ENCODE data around the gene ANKRD53.

ANKRD53 gene

DNA sequence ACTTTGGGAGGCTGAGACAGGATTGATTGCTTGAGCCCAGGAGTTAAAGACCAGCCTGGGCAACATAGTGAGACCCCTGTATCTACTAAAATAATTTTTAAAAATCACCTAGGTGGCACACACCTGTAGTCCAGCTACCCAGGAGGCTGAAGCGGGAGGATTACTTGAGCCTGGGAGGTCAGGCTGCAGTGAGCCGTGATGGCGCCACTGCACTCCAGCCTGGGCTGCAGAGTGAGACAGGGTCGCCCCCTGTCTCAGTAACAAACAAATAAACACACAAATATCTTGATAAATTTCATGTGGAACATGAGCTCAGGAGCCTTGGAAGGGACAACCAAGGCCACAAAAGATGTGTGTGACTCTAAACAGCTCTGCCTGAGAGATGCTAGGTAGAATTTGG, 11.7 kb upstream of the ANKRD53 start:
- DNase-seq, result no peak

DNA sequence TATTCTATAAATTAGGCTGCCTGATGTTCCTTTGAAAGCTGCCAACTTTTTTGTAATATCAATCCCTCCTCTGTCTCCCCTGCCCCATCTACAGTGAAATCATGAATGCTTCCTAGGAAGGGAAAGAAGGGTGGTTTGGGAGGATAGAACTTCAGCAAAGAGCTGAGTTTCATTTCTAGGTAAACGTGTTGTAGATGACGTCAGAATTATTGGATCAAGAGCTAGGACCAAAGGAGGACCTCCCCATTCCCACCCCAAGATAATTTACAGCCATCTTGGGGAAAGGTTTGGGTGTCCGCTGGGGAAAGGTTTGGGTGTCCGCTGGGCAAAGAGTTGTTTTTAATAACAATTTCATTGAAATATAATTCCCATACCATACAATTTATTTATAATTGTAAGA, 11.2 kb upstream of the ANKRD53 start:
- no peak for DNase-seq

DNA sequence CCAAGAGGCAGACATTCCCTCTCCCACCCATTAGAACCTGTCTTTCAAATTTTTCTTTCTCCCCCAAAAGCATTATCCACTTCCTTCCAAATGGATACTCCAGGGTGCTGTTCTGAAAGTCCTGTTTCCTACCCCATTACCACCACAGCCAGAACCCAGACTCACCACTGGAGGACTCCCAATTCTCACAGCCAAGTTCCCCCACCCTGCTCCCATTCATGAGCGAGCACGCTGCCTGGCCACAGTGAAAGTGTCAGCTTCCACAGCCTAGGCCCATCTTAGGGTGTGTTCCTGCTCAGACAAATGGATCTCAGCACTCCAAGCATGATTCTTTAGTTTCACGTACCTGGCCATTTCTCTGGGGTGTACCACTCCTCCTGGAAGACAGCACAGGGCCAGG, 3.8 kb upstream of the ANKRD53 start:
- no peak for DNase-seq

DNA sequence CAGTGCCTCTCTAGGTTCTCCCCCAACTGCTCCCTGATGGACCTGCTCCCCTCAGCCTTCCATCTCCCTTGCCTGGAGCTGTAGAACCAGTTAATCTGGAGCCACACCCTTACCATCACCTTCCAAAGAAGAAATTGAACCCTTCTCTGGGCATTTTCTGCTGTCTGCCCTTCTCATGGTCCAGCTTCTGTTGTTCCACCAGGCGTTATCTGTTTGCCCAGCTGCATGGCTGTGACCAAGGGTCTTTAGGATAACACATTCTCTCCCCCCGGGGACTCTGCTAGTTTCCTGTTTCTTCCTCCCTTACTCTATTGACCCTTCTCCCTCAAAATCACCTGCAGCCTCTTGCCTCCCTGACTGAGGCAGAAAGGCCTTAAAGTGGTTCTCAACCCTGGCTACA, 3.2 kb upstream of the ANKRD53 start:
- DNase-seq, result no peak

DNA sequence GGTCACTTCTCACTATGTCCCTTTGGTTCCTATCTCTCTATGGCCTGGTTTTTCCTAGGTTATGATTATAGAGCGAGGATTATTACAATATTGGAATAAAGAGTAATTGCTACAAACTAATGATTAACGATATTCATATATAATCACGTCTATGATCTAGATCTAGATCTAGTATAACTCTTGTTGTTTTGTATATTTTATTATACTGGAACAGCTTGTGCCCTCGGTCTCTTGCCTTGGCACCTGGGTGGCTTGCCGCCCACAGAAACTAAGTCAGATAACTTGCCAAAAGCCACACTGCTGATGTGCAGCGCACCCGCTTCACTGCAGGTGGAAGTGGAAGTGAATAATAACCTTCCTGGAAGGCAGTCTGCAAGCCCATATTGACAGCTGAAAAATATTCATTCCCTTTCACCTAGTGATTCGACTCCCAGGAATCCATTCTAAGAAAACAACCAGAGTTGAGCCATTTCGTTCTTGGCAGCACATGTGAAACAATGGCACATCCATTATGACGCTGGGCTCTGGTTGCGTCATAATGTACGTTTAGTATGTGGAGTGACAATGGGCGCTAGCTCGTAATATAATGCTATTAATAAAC, 725 bp upstream of the ANKRD53 start:
- DNase-seq, result peak; percentile 30

DNA sequence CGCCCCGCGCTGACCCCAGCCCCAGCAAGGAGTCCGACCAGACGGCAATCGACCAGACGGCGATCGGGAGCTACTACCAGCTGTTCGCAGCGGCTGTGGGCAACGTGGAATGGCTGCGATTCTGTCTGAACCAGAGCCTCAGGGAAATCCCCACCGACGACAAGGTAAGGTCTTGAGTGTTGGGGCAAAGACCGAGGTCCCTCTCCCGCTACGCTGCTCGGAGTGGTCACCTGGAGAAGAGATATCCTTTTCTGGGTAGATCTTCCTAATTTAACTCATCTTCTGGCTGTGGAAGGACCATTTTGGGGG, 704 bp downstream of the ANKRD53 start:
- DNase-seq, result no peak

DNA sequence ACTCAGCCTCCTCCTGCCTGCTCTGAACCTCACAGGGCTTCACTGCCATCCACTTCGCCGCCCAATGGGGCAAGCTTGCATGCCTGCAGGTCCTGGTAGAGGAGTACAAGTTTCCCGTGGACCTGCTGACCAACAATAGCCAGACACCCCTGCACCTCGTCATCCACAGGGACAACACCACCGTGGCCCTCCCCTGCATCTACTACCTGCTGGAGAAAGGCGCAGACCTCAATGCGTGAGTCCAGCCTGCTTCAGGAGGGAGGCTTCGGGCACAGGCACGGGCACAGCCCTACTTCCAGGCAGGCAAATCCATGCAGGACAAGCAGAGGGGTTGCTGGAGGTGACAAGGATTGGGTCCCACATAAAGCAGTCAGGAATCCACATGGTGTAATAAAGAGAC, 1.2 kb downstream of the ANKRD53 start:
- DNase-seq, result no peak

DNA sequence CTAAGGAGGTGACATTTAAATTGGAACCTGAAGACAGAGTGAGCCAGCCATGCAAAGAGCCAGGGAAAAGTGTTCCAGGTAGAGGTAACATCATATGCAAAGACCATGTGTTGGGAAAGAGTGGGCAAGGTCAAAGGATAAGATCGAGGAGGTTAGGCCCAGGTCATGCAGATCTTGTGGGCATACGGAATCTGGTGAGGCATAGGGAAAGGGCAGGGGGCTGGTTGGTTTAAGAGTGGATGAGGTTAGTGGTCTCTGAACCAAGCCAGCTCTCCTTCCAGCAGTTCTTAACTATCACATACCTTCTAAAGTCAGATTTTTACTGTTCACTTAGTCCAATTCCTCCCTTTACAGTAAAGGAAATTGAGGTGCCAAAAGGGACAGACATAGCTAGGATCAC, 3.0 kb downstream of the ANKRD53 start:
- DNase-seq, result no peak

DNA sequence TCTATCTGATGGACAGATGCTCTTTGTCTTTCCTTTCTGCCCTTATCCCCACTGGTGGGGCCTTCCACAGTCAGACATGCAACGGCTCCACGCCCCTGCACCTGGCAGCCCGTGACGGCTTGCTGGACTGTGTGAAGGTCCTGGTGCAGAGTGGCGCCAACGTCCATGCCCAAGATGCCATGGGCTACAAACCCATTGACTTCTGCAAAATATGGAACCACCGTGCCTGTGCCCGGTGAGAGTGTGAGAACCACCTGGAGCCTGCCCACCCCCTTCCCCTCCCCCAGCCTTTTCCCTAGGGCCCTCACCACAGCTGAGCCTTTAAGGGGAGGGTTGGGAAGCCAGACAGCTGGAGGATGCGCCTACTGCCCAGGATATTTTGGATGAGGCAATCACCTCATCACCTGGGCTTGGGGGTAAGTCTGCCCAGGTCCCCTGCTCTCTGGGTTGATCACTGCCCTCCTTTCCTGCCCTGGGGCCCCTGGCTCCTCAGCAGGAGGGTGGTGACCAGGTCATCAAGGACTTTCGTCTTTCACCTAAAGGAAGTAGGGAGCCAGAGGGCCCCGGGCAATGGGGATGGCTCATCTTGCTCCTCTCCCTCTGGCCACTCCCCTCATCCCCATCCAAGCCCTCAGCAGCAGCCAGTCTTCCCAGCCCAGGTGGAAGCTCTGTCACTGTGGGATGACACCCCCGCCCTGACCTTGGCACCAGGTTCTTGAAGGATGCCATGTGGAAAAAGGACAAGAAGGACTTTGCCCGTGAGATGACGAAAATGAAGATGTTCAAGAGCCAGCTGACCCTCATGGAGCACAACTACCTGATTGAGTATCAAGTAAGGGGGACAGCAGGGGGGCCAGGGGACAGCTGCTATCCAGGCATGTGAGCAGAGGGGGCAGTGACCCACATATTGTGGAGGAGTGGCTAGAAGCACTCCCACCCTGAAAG, 3.7 kb downstream of the ANKRD53 start:
- no peak for DNase-seq

DNA sequence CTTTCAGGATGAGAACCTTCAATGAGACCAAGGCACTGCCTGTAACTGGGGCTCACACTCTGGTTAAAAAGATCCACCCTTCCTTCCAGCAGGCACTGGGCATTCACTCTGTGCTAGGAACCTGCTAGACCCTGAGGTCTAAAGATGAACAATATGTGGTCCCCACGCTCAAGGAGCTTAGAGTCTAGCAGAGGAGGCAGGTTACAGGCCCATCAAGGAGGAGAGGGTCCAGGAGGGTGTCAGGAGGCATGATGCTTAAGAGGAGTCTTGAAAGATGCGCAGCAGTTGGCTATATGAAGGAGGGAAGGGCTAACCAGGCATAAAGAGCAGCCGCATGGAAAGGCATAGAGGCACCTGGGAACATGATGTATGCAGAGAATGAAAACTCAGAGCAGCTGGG, 4.5 kb downstream of the ANKRD53 start:
- no peak for DNase-seq

DNA sequence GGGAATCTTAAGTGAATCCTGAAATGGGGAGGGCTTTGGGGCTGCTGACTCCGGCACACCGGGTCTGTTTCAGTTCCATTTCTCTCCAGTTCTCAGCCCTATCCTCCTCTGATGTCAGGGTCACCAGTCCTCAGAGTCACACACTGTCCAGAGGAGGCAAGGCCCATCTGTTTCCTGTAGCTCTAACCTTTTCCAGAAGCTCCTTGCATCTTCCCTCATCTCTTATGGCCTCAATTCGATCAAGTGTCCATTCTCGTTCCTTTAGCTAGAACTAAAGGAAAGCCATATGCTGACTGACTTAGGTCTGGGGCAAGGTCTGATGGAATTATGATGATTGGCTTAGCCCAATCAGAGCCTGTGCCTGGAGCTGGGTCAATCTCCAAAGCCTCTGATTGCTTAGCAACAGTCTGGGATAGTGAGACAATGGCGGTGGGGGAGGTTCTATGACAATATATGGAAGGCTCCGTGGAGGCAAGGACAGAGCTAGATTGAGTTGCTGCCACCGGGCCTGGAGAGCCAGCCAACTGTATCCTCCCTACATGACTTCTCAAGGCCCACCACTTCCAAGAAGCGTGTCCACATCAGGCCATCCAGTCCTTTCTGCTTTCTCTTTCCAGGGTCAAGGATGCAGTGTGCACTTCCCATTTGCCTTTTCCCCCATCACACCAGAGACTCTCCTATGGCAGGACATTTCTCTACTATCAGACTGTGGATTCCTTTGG, 5.2 kb downstream of the ANKRD53 start:
- DNase-seq, result no peak

DNA sequence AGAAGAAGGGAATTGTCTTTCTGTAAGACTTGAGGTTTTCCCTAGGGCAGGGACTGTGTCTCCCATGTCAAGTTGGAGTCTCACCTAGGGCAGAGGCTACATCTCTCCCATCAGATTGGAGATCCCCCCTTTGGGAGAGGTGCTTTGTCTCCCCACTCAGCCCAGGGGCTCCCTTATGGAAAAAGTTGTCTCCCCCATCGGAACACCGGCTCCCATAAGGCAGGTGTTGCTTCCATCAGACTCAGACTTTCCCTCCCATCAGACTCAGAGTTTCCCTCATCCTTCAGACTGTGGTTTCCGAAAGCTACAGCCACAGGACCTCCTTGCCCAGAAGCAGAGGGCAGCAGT, 5.8 kb downstream of the ANKRD53 start:
- DNase-seq, result no peak

DNA sequence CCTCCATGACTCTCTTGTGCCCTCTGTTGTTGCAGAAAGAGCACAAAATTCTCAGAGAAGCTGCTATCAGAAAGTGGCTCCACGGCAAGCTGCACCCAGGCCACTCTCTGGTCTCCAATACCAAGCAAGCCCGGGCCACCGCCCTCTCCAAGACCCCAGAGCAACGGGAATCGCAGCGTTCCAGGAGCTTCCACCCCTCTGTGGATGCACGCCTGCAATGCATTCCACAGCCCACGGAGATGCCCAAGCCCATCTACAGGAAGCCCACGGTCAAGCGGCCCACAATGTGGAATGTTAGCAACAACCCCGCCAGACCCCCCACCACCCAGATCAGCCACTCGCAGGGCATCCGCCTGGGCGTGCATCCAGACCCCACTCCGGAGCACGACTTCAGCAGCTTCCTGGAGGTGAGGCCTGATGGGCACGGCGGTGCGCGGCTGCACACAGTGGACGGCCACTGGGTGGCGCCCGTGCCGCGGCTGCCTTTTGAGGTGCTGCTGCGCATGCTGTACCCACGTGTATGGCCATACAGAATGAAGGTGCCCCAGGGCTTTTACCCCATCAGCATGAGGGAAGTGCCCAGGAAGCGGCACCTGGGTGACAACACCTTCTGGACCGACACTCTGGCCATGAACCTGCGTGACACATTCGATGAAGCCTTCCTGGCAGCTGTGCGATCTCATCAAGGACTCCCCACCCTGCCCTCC, 6.3 kb downstream of the ANKRD53 start:
- DNase-seq, result peak; percentile 38

DNA sequence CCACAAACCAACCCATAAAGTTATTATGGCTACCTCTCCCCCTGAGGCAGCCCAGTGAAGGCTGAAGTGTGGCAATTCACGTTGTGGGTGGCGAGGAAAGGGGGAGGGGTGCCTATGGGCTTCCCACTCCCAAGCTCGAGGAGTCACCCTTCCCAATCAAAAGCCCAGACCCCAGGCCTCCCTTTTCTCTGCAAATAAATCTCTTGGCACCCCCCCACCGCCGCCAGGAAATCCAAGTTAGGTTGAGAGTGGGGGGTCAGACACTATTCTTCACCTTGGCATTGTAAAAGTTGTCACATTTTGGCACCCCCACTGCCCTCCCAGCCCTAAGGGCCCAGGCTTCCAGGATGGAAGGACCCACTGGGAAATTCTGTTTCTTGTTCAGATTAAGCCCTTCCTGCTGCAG, 6.9 kb downstream of the ANKRD53 start:
- no peak for DNase-seq

DNA sequence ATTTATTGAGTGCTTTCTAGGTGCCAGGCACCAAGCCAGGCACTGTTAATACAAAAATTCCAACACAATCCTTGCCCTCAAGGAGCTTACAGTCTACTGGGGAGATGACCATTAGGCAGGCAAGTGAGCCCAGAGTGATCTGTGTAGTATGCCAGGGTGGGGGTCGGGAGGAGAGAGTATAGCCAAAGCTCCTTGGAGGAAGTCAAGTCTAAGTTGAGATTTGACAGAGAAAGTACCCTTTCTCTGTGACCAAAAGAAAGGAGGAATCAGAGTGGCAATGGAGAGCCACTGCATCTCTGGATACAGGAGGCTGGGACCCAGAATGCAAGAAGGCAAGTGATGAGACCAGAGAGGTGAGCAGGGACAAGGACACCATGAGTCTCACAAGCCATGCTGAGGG, 7.5 kb downstream of the ANKRD53 start:
- no peak for DNase-seq

DNA sequence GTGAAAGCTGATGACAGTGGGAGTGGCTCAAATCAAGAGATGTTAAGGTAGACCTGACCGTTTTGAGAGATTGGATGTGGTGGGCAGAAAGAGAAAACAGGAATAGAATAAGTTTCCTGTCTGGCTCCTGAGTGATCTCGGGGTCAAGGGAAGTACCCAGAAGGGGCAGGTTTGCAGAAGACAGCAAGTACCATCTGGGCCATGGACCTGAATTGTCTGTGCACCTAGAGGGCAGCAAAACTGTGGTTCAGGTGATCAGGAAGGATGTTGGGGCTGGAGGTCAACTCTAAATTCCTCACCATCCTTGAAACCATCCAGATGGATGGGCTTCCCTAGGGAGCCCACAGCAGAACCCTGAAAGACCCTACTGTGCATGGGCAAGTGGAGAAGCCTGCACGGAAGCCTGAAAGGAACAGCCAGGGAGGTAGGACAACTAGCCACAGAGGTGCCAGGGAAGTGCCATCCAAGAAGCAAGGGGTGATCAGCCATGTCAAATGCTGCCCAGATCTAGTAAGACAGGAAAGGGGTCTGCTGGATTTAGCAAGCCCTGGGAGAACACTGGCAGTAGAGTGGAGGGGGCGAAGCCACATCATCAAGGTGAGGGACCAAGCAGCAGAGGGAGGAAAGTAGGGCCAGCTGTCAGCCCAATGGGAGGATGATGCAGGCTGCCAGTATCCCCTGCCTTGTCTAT, 8.2 kb downstream of the ANKRD53 start:
- DNase-seq, result no peak

DNA sequence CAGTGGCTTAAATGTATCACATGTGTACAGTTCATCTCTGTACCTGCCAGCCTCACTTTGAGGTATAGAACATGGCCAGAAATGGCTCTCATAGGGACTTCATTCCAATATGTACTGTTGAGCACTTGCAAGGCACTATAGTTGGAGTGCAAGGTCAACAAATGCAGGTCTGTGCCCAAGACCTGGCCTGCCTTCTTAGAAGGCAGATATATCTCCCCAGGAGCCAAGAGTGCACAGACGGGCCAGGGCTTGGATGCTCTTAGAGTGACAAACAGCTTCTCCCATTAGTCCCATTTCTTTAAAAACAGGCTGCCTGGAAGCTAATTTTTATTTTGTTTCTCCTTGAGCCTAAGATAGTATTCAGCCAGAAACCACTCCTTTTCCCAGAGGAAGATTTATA, 9.0 kb downstream of the ANKRD53 start:
- no peak for DNase-seq

DNA sequence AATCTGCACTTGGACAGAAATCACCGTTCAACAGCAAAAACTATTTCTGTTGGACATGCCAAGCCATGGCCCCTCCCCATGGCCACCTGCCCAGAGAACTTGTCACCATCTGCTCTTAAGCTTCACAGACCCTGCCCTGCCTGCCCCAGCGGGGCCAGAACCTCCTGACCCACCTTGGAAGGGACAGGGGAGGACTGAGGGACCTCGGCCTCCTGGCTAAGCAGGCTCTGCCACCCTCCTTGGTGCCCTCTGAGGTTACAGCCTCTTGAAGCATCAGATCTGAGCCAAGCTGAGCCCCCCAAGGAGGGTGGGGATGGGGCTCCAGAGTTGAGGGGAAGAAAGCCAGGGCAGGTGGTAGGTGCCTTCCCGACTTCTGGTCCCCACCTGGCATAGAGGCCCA, 9.7 kb downstream of the ANKRD53 start:
- no peak for DNase-seq

DNA sequence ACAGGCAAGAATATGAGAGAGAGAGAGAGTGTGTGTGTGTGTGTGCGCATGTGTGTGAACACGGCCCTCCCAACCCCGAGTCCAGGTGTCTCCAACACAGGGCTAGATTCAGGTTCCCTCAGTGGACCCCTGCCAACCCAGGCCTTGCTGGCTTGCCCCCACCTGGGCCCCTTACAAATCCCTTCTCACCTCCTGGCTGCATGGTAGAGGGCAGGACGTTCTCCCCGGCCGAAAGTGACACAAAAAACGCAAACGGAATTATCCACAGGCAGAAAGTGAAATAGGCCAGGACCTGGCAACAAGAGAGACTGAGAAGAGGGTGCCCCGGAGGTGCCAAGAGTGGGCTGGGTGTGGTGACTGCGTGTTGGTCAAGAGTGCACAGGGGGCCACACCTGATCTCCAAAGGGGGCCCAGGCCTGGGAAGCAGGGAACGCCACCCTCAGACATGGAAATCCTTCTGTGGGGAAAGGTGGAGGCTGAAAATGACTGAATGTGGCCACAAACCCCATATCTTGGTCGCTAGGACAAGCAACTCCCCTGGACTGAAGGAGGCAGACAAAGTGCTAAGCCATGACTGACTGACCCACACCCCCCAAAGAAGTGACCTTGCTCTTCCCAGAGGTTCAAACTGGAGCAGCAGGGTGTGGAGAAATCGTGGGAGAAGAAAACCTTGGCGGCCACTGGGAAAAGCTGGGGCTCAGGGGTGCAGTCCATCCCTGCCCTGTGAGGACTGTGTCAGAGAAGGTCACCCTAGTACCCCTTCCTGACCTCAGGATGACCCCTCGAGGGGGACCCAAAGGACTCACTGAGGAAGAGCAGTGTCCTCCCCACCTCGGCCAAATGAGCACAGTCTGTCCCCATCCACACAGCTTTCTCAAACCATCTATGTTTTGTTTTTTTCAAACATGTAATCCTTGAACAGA, 10.6 kb downstream of the ANKRD53 start:
- DNase-seq, result no peak

DNA sequence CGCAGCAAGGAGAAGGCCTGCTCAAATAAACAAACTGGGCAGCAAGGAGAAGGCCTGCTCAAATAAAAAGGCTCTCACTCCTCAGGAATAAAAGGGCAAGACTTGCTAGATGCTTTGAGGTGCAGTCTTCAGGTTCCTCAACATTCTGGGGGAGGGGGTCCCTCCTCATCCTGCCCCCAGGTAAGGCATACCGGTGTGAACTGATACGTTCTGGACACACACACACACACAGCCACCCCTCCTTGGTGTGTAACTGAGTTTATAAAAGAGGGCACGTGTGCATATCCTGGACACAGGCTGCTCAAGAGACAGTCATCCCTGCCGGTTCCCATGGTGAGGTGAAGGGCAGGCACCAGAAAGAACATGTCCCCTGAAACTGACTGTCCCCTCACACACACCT, 11.8 kb downstream of the ANKRD53 start:
- no peak for DNase-seq

DNA sequence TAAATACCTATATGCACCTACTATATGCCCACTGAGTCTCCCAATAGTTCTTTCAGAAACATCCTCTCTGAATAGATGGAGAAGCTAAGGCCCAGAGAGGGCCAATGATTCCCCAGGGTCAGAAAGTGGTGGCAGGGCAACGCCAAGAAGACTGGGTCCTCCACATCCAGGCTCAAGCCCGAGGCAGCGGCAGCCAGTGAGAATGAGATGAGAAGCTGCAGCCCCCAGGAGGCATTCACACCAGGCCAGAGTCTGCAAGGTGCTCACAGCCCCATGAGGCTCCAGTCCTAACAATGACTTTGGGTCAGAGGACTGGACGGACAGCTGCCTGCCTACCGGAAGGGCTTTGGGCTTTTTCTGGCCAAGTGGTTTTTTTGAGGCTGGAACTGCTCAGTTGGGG, 12.7 kb downstream of the ANKRD53 start:
- no peak for DNase-seq

DNA sequence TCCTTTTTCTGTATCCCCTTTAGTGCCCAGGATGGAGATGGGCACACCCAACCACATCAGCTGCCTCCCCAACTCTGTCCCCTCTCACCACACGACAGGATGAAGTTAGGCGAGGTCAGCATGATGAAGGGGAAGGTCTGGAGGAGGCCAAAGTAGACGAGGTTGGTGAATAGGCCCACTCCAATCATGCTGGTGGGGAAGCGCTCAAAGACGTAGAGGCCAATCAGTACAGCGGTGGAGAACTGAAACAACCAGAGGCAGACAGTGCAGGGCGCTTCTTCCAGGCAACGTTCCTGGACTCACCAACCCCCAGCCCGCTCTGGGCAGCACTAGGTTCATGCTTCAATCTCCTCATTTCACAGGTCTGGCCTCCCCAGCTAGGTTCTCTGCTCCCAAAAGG, 13.3 kb downstream of the ANKRD53 start:
- no peak for DNase-seq

Measured in MV-4-11 (cell line).